Measurements from ENCODE around the gene LMBRD1. TPM values are rescaled to one million over a fixed set of nuclear protein-coding genes. Genes with fewer than 3 reads are reported as not detected.

LMBRD1 gene
- total RNA-seq (2022; extraction: Qiagen RNA extraction), result 10.3 to 12.5 TPM (median 11.6 TPM) in 5 replicates

DNA sequence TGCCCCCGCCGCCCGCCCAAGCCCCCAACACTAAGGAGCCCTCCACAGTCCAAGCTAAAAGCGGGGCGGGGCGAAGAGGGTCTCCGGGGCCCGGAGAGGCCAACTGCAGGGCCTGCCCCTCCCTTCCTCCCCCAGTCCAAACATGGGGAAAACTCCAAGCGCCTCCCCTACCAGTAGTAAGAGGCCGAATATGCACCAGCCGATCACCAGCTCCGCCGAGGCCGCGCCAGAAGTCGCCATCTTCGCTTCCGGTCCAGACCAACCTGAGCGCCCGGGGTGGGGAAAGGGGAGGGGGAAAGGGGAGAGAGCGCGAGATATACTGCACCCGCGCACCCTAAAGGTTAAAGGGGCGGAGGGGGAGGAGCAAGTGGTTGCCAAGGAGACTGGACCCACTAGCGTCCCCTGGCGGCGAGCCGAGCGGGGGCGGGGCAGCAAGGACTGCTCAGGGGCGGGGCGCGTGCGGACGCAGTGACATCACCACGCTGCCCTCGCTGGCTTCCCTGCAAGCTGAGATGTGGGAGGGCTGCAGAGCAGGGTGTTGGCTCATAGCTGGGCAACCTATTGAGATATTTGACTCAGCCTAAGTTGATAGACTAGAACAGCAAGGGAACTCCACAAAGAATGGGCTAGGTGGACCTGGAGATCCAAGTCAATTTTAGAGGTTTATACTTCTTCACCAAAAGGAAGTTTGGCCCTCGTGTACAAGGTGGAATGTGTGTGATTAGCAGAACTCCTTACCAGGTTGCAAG, at the start of gene LMBRD1:
Gene LMBRD1 (minus strand): TSS at position 369 of the 749 bp plus-strand sequence. CDS start 129 bp downstream, at position 240.

Other genes with a start within 250 kb of the LMBRD1 start
- not detected in 5 replicates for gene COL19A1, start 69.5 kb upstream of the LMBRD1 start, total RNA-seq (2022; extraction: Qiagen RNA extraction)

Data from A549 treated with dexamethasone at 1 μM for 4 hours (cell line).